ENCODE results near the gene LYSMD4.

The LYSMD4 gene

GRCh38 chr15:99728916-99729315 is 4.3 kb downstream of the LYSMD4 start:
- TF ChIP-seq CTCF (IDR thresholded peaks at IDR 0.05): no peak

GRCh38 chr15:99727733-99728132 is 5.5 kb downstream of the LYSMD4 start:
- no peak for TF ChIP-seq CTCF (IDR thresholded peaks at IDR 0.05)

GRCh38 chr15:99727330-99727729 is 5.9 kb downstream of the LYSMD4 start:
- no peak for TF ChIP-seq CTCF (IDR thresholded peaks at IDR 0.05)

GRCh38 chr15:99726333-99726732 is 6.9 kb downstream of the LYSMD4 start:
- TF ChIP-seq CTCF (IDR thresholded peaks at IDR 0.05): no peak

- TF ChIP-seq CTCF (IDR thresholded peaks at IDR 0.05): no peak
Observed at GRCh38 chr15:99722406-99722805, 10.8 kb downstream of the LYSMD4 start.

GRCh38 chr15:99721896-99722295 is 11.3 kb downstream of the LYSMD4 start:
- no peak for TF ChIP-seq CTCF (IDR thresholded peaks at IDR 0.05)

GRCh38 chr15:99721104-99721778 is 12.0 kb downstream of the LYSMD4 start:
- no peak for TF ChIP-seq CTCF (IDR thresholded peaks at IDR 0.05)

GRCh38 chr15:99720533-99720932 is 12.7 kb downstream of the LYSMD4 start:
- no peak for TF ChIP-seq CTCF (IDR thresholded peaks at IDR 0.05)
